MCF 10A (cell line): ENCODE results near the gene CA10. TPM values are rescaled to one million over a fixed set of nuclear protein-coding genes. Genes with fewer than 3 reads are reported as not detected.

ENCODE experiments used
- BruUV-seq: library from RNA; stranded (reverse); fragments of 400-500 nt; replicated peaks from 2 replicates; lab custom pipeline; 2021; lab: Mats Ljungman, UMichigan
- CTCF ChIA-PET: fragments of 300-600 bp; sonication (Branson Sonifier 250); formaldehyde crosslinking; extraction: SDS; loops from one replicate; lab custom pipeline; 2021; ENCODE audit warnings: antibody characterized with exemption, inconsistent platforms; lab: Yijun Ruan, JAX
- POLR2A ChIA-PET: fragments of 300-600, 350-650 bp; sonication (Branson Sonifier 250); formaldehyde crosslinking; extraction: SDS; loops from one replicate; lab custom pipeline; 2020; ENCODE audit warnings: antibody characterized with exemption, inconsistent platforms; lab: Yijun Ruan, JAX
- DNase-seq: peaks from one replicate; pipeline ENCODE4 v3.0.0-alpha.2; 2018; ENCODE audit not compliant: unreplicated experiment
- H3K27ac Mint-ChIP-seq: one replicate; pipeline ENCODE4 v1.8.0; 2022; ENCODE audit warnings: mild to moderate bottlenecking, low read depth, mixed read lengths; ENCODE audit not compliant: unreplicated experiment
- H3K27me3 Mint-ChIP-seq: one replicate; pipeline ENCODE4 v1.8.0; 2022; ENCODE audit warnings: mixed read lengths; ENCODE audit not compliant: insufficient read depth, unreplicated experiment
- H3K36me3 Mint-ChIP-seq: one replicate; pipeline ENCODE4 v1.8.0; 2022; ENCODE audit warnings: mild to moderate bottlenecking, moderate library complexity, mixed read lengths; ENCODE audit not compliant: insufficient read depth, unreplicated experiment
- H3K4me1 Mint-ChIP-seq: one replicate; pipeline ENCODE4 v1.8.0; 2022; ENCODE audit warnings: mixed read lengths; ENCODE audit not compliant: insufficient read depth, unreplicated experiment
- H3K4me3 Mint-ChIP-seq: one replicate; pipeline ENCODE4 v1.8.0; 2022; ENCODE audit warnings: mild to moderate bottlenecking, moderate library complexity, mixed read lengths; ENCODE audit not compliant: unreplicated experiment
- H3K9me3 Mint-ChIP-seq: one replicate; pipeline ENCODE4 v1.8.0; 2022; ENCODE audit warnings: mixed read lengths; ENCODE audit not compliant: unreplicated experiment
- intact Hi-C: fragments of 100-400 bp; cut with micrococcal nuclease; formaldehyde crosslinking; loops from 2 replicates; pipeline ENCODE4 v1.14.1; 2022
- total RNA-seq: library from RNA; stranded (reverse); gene quantifications from 2 replicates; pipeline ENCODE4 v1.2.3, GENCODE V29; 2022
- TF ChIP-seq, protein P1 (sequence below): fragments of 200-600 bp; IDR thresholded peaks from one replicate; pipeline ENCODE4 v1.8.0; 2022; ENCODE audit warnings: antibody characterized with exemption, mild to moderate bottlenecking; ENCODE audit not compliant: unreplicated experiment

Gene CA10
- total RNA-seq, 1 experiment from 2014 or later: not detected

DNA sequence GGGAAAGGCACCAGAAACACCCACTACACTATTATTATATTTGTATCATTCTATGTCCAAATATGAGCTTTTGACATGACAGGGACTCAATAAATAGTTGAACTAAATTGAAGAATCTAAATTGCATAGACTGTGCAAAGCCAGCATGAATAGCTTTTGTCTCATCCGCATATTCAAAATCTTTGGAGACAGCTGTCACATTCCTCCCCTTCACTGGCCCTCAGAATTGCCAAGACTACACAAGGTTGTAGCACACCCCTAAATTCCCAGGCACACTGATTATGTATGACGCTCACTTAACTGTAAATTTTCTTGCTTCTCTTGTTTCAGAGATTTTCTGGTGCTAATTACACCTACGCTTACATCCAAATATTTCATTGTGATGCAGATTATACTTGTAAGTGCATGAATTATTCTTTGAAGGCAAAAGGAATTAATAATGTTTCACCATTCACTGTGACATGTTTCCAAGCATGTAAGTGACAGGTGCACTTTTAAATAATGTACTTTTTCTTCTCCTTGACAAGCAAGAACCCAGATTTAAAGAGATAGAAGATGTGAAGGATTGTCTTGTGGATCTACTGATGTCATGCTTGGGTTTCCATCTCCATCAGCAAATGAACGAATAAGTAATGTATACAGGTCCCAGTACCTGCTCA, 47.5 kb downstream of the CA10 start:
- intact Hi-C loops: no loop called here
- H3K27ac Mint-ChIP-seq: no peak overlapping the region

DNA sequence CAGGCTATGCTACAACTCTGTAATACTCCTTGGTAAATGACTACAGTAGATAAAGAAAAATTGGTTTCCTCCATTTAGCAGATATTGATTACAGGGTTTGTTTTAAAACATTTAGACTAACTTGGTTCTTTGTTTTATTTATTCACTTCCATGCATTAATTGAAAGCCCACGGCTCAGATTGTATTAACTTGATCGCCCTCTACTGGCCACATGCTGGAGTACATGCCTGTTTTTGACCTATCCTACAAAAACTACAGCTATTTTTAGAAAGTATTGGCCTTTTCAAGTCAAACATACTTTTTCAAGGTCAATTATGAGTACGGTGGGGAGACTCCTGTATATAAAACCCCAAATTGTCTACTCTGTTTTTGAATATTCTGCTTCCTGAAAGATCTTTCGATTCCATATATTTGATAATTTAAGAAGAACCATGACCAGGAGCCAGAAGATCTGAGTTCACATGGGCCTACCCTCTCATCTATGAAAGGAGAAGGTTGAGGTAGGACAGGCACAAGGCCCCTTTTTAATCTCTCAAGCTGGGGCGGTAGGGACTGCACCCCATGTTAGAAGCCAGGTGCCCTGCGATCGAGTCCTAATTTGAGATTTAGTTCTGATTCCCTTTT, 51.8 kb downstream of the CA10 start:
- ChIA-PET POLR2A (no interaction called here), CTCF (interaction anchor here (0.5 to 6.2 kb wide), 53 partner anchors 8 to 816 kb away, joined by 3 to 124 read pairs (median 3); no protein-coding TSS in a partner anchor)
- Mint-ChIP-seq H3K36me3 (no peaks in the 10 kb centered on the region), H3K27ac (no peak overlapping the region), H3K9me3 (no peaks in the 10 kb centered on the region), H3K4me3 (no peak overlapping the region), H3K4me1 (no peaks in the 10 kb centered on the region), H3K27me3 (peaks cover 32% of the 10 kb centered on the region)
- BruUV-seq: no TSS peak
- DNase-seq: peak; percentile 61
- intact Hi-C loops: loop anchor here (1.0 to 2.0 kb wide), 4 partner anchors 245 to 734 kb away; no protein-coding TSS in a partner anchor
- TF ChIP-seq, protein P1, sequence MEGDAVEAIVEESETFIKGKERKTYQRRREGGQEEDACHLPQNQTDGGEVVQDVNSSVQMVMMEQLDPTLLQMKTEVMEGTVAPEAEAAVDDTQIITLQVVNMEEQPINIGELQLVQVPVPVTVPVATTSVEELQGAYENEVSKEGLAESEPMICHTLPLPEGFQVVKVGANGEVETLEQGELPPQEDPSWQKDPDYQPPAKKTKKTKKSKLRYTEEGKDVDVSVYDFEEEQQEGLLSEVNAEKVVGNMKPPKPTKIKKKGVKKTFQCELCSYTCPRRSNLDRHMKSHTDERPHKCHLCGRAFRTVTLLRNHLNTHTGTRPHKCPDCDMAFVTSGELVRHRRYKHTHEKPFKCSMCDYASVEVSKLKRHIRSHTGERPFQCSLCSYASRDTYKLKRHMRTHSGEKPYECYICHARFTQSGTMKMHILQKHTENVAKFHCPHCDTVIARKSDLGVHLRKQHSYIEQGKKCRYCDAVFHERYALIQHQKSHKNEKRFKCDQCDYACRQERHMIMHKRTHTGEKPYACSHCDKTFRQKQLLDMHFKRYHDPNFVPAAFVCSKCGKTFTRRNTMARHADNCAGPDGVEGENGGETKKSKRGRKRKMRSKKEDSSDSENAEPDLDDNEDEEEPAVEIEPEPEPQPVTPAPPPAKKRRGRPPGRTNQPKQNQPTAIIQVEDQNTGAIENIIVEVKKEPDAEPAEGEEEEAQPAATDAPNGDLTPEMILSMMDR: peak; percentile 77

More for the DNA sequence above, 47.5 kb downstream of the CA10 start:
- H3K4me3 Mint-ChIP-seq: no peak overlapping the region
- H3K27me3 Mint-ChIP-seq: peaks cover 47% of the 10 kb centered on the region
- BruUV-seq: no TSS peak
- TF ChIP-seq, protein P1: no peak
- no peak for DNase-seq
- no peaks in the 10 kb centered on the region for H3K4me1 Mint-ChIP-seq
- no peaks in the 10 kb centered on the region for H3K36me3 Mint-ChIP-seq
- ChIA-PET CTCF (interaction anchor here (0.6 to 2.1 kb wide), 3 partner anchors 347 to 540 kb away, joined by 3 to 12 read pairs (median 4); no protein-coding TSS in a partner anchor), POLR2A (no interaction called here)
- no peaks in the 10 kb centered on the region for H3K9me3 Mint-ChIP-seq

DNA sequence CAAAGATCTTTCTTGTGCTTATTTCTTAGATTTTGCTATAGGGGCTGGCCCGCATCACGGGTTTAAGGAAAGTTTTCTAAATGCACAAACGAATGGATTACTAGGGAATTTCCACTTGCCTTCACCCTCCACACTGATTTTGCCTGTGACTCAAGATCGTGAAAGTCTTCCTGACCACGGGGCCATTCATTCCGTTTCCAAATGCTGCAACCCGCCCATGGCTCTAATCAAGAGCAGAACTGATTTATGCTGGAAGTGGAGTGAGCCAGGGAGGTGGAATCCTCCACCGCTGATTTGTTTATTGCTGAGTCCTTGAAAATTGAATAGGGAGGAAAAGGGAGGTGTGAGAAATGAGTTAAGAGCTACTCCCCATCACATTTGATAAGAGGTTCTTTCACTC, 52.4 kb downstream of the CA10 start:
- Mint-ChIP-seq H3K9me3 (no peaks in the 10 kb centered on the region), H3K27ac (no peak overlapping the region), H3K4me1 (no peaks in the 10 kb centered on the region), H3K36me3 (no peaks in the 10 kb centered on the region), H3K4me3 (no peak overlapping the region), H3K27me3 (peaks cover 26% of the 10 kb centered on the region)
- no TSS peak for BruUV-seq
- ChIA-PET POLR2A (no interaction called here), CTCF (interaction anchor here (0.6 to 6.2 kb wide), 35 partner anchors 9 to 809 kb away, joined by 3 to 124 read pairs (median 4); no protein-coding TSS in a partner anchor)
- DNase-seq: no peak
- TF ChIP-seq, protein P1: no peak
- intact Hi-C loops: loop anchor here (1.0 to 2.0 kb wide), 4 partner anchors 245 to 733 kb away; no protein-coding TSS in a partner anchor

DNA sequence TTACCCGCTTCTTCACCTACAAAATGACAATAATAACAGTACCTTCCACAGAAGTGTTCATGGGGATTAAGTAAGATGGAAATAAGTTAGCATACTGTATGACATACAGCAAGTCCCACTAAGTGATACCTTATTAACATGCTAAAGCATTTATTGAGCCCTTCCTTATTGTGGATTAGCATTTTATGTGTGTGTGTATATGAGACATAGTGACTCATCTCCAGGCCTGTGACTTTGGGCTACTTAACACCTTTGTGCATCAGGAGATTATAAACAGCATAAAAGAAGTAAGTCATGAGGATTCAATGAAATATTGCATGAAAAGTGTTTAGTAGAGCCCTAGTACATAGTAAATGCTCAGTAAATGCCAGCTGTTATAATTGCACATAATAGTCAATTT, 52.9 kb downstream of the CA10 start:
- DNase-seq: no peak
- intact Hi-C loops: no loop called here

More for the DNA sequence above, 52.9 kb downstream of the CA10 start:
- TF ChIP-seq, protein P1: no peak
- Mint-ChIP-seq H3K9me3 (no peaks in the 10 kb centered on the region), H3K4me3 (no peak overlapping the region), H3K36me3 (no peaks in the 10 kb centered on the region), H3K27me3 (peaks cover 21% of the 10 kb centered on the region), H3K27ac (no peak overlapping the region), H3K4me1 (no peaks in the 10 kb centered on the region)
- ChIA-PET CTCF (interaction anchor here (0.6 to 6.2 kb wide), 30 partner anchors 8 to 808 kb away, joined by 3 to 124 read pairs (median 4); no protein-coding TSS in a partner anchor), POLR2A (no interaction called here)
- no TSS peak for BruUV-seq
